Sigmoid colon (tissue), 4 donors: ENCODE data around the gene ATP4B.

ENCODE experiments used
- CTCF ChIP-seq, 4 experiments: fragments of 450-650 bp in 3 of 4; fragments of 200-600 bp in 1 of 4; IDR thresholded peaks; one replicate each; pipeline ENCODE4 v1.5.1; 2016 to 2019; ENCODE audit warnings: antibody characterized with exemption in 4 of 4, mild to moderate bottlenecking in 3 of 4, moderate library complexity in 2 of 4
- EP300 ChIP-seq, 4 donors: sonication (generic); formaldehyde crosslinking; IDR thresholded peaks; one replicate each; pipeline ENCODE4 v1.6.1; 2017; ENCODE audit warnings: antibody characterized with exemption in 4 of 4
- POLR2A ChIP-seq, 2 donors: fragments of 450-650 bp; IDR thresholded peaks; one replicate each; pipeline ENCODE4 v1.6.1; 2016; ENCODE audit warnings: antibody characterized with exemption in 2 of 2, mild to moderate bottlenecking in 2 of 2, moderate library complexity in 2 of 2
- POLR2AphosphoS5 ChIP-seq, 4 donors: sonication (generic); formaldehyde crosslinking; IDR thresholded peaks; one replicate each; pipeline ENCODE4 v1.6.1; 2017; ENCODE audit warnings: antibody characterized with exemption in 4 of 4

- TF ChIP-seq CTCF (IDR thresholded peaks at IDR 0.05) (no peak), POLR2AphosphoS5 (IDR thresholded peaks at IDR 0.05) (no peak), POLR2A (IDR thresholded peaks at IDR 0.05) (no peak), EP300 (IDR thresholded peaks at IDR 0.05) (no peak)
These were observed 9.9 kb upstream of the ATP4B start for GRCh38 chr13:113667771-113668490.
